Stimulated activated naive CD8-positive, alpha-beta T cell treated with anti-CD3 and anti-CD28 coated beads, Interleukin-15, Interleukin-2, amounts not matched to agents 100 ng/mL and 50 ng/mL, for 24 hours (primary cell): ENCODE measurements around the gene THBS3.
"Not testable (repeated sequence)": the region's sequence is repeated elsewhere in the genome, so short reads cannot be mapped to it uniquely, and the experiment has no call there.

Source experiments
- H3K27ac Mint-ChIP-seq: one replicate; pipeline ENCODE4 v1.8.0; 2021; ENCODE audit warnings: mild to moderate bottlenecking, mixed read lengths
- H3K27me3 Mint-ChIP-seq: one replicate; pipeline ENCODE4 v1.8.0; 2021; ENCODE audit warnings: mixed read lengths
- H3K36me3 Mint-ChIP-seq: one replicate; pipeline ENCODE4 v1.8.0; 2021; ENCODE audit warnings: low read depth, mixed read lengths
- H3K4me1 Mint-ChIP-seq: one replicate; pipeline ENCODE4 v1.8.0; 2021; ENCODE audit warnings: low read depth, mixed read lengths
- H3K4me3 Mint-ChIP-seq: one replicate; pipeline ENCODE4 v1.8.0; 2021; ENCODE audit warnings: mild to moderate bottlenecking, mixed read lengths
- H3K9me3 Mint-ChIP-seq: one replicate; pipeline ENCODE4 v1.8.0; 2021; ENCODE audit warnings: mixed read lengths

THBS3 gene

GRCh38 chr1:155168456-155169210, 39.1 kb downstream of the THBS3 start:
- Mint-ChIP-seq H3K36me3 (peaks cover 30% of the 10 kb centered on the region), H3K27ac (no peak overlapping the region), H3K9me3 (no peaks in the 10 kb centered on the region)

GRCh38 chr1:155168105-155168445, 39.6 kb downstream of the THBS3 start:
- peaks cover 28% of the 10 kb centered on the region for H3K36me3 Mint-ChIP-seq
- H3K27me3 Mint-ChIP-seq, H3K9me3 Mint-ChIP-seq, H3K27ac Mint-ChIP-seq, H3K4me3 Mint-ChIP-seq: not testable (repeated sequence)
- peaks cover 33% of the 10 kb centered on the region for H3K4me1 Mint-ChIP-seq

More at GRCh38 chr1:155168456-155169210, 39.1 kb downstream of the THBS3 start:
- no peaks in the 10 kb centered on the region for H3K27me3 Mint-ChIP-seq
- peaks cover 38% of the 10 kb centered on the region for H3K4me1 Mint-ChIP-seq
- H3K4me3 Mint-ChIP-seq, result no peak overlapping the region

GRCh38 chr1:155167166-155168104, 40.3 kb downstream of the THBS3 start:
- peak overlapping the region; percentile 65 for H3K27ac Mint-ChIP-seq
- peaks cover 30% of the 10 kb centered on the region for H3K4me1 Mint-ChIP-seq
- peak overlapping the region; percentile 75 for H3K4me3 Mint-ChIP-seq
- H3K27me3 Mint-ChIP-seq, result no peaks in the 10 kb centered on the region
- no peaks in the 10 kb centered on the region for H3K9me3 Mint-ChIP-seq
- peaks cover 27% of the 10 kb centered on the region for H3K36me3 Mint-ChIP-seq

GRCh38 chr1:155166471-155167165, 41.1 kb downstream of the THBS3 start:
- Mint-ChIP-seq H3K4me3 (no peak overlapping the region), H3K27me3 (no peaks in the 10 kb centered on the region), H3K36me3 (peaks cover 20% of the 10 kb centered on the region), H3K9me3 (no peaks in the 10 kb centered on the region), H3K27ac (no peak overlapping the region), H3K4me1 (peaks cover 22% of the 10 kb centered on the region)

GRCh38 chr1:155166051-155166470, 41.6 kb downstream of the THBS3 start:
- Mint-ChIP-seq H3K9me3 (no peaks in the 10 kb centered on the region), H3K4me1 (peaks cover 16% of the 10 kb centered on the region), H3K27ac (no peak overlapping the region), H3K27me3 (no peaks in the 10 kb centered on the region), H3K4me3 (no peak overlapping the region), H3K36me3 (peaks cover 16% of the 10 kb centered on the region)

- H3K4me3 Mint-ChIP-seq, H3K36me3 Mint-ChIP-seq, H3K9me3 Mint-ChIP-seq, H3K27me3 Mint-ChIP-seq, H3K27ac Mint-ChIP-seq: not testable (repeated sequence)
- peaks cover 16% of the 10 kb centered on the region for H3K4me1 Mint-ChIP-seq
Measured at GRCh38 chr1:155164625-155165024, 43.1 kb downstream of the THBS3 start.

GRCh38 chr1:155163785-155164184, 43.9 kb downstream of the THBS3 start:
- H3K4me3 Mint-ChIP-seq, H3K27ac Mint-ChIP-seq, H3K9me3 Mint-ChIP-seq, H3K27me3 Mint-ChIP-seq, H3K36me3 Mint-ChIP-seq: not testable (repeated sequence)
- H3K4me1 Mint-ChIP-seq, result peaks cover 12% of the 10 kb centered on the region

- H3K27ac Mint-ChIP-seq, result not testable (repeated sequence)
Measured at GRCh38 chr1:155162631-155163030, 45.1 kb downstream of the THBS3 start.

GRCh38 chr1:155160128-155160527, 47.6 kb downstream of the THBS3 start:
- no peak overlapping the region for H3K27ac Mint-ChIP-seq
- no peaks in the 10 kb centered on the region for H3K27me3 Mint-ChIP-seq
- H3K4me1 Mint-ChIP-seq, result no peaks in the 10 kb centered on the region
- no peaks in the 10 kb centered on the region for H3K9me3 Mint-ChIP-seq
- H3K36me3 Mint-ChIP-seq, result no peaks in the 10 kb centered on the region
- H3K4me3 Mint-ChIP-seq, result no peak overlapping the region

More at GRCh38 chr1:155162631-155163030, 45.1 kb downstream of the THBS3 start:
- H3K4me1 Mint-ChIP-seq, H3K9me3 Mint-ChIP-seq, H3K36me3 Mint-ChIP-seq, H3K4me3 Mint-ChIP-seq, H3K27me3 Mint-ChIP-seq: not testable (repeated sequence)

- no peak overlapping the region for H3K27ac Mint-ChIP-seq
- no peaks in the 10 kb centered on the region for H3K27me3 Mint-ChIP-seq
- H3K36me3 Mint-ChIP-seq, result no peaks in the 10 kb centered on the region
- H3K4me1 Mint-ChIP-seq, result no peaks in the 10 kb centered on the region
- H3K9me3 Mint-ChIP-seq, result no peaks in the 10 kb centered on the region
- H3K4me3 Mint-ChIP-seq, result no peak overlapping the region
Measured at GRCh38 chr1:155158991-155159390, 48.7 kb downstream of the THBS3 start.

- not testable (repeated sequence) for H3K4me3 Mint-ChIP-seq, H3K9me3 Mint-ChIP-seq, H3K36me3 Mint-ChIP-seq, H3K27me3 Mint-ChIP-seq, H3K27ac Mint-ChIP-seq, H3K4me1 Mint-ChIP-seq
Measured at GRCh38 chr1:155155996-155156643, 51.6 kb downstream of the THBS3 start.
